OCI-M1 (cell line): ENCODE results near the gene TBX18.

Source experiments
- DNase-seq: peaks from one replicate; lab custom pipeline; 2025; lab: John Stamatoyannopoulos, UW

The TBX18 gene

GRCh38 chr6:84764332-84765049 lies at the start of gene TBX18:
Gene TBX18 (minus strand): TSS chr6:84764598. CDS start chr6:84764181, 417 bp downstream.
- no peak for DNase-seq

- DNase-seq, result no peak
Observed at GRCh38 chr6:84811351-84811750, 47.0 kb upstream of the TBX18 start.

GRCh38 chr6:84809455-84809854 lies 45.1 kb upstream of the TBX18 start:
- no peak for DNase-seq

GRCh38 chr6:84808491-84809061 lies 44.2 kb upstream of the TBX18 start:
- no peak for DNase-seq

GRCh38 chr6:84805145-84805544 lies 40.7 kb upstream of the TBX18 start:
- no peak for DNase-seq

GRCh38 chr6:84804720-84805119 lies 40.3 kb upstream of the TBX18 start:
- DNase-seq, result peak; percentile 23

GRCh38 chr6:84801250-84801649 lies 36.9 kb upstream of the TBX18 start:
- DNase-seq, result no peak

- no peak for DNase-seq
Observed at GRCh38 chr6:84798257-84798656, 33.9 kb upstream of the TBX18 start.

GRCh38 chr6:84796343-84796742 lies 31.9 kb upstream of the TBX18 start:
- no peak for DNase-seq

GRCh38 chr6:84791927-84792326 lies 27.5 kb upstream of the TBX18 start:
- no peak for DNase-seq

- peak; percentile 86 for DNase-seq
Observed at GRCh38 chr6:84791233-84791632, 26.8 kb upstream of the TBX18 start.

- DNase-seq, result peak; percentile 27
Observed at GRCh38 chr6:84789170-84789569, 24.8 kb upstream of the TBX18 start.

GRCh38 chr6:84788689-84789088 lies 24.3 kb upstream of the TBX18 start:
- DNase-seq, result peak; percentile 63

GRCh38 chr6:84785671-84786070 lies 21.3 kb upstream of the TBX18 start:
- DNase-seq, result no peak

- no peak for DNase-seq
Observed at GRCh38 chr6:84779917-84780316, 15.5 kb upstream of the TBX18 start.

GRCh38 chr6:84779380-84779779 lies 15.0 kb upstream of the TBX18 start:
- peak; percentile 18 for DNase-seq

GRCh38 chr6:84777888-84778287 lies 13.5 kb upstream of the TBX18 start:
- peak; percentile 24 for DNase-seq

- no peak for DNase-seq
Observed at GRCh38 chr6:84776392-84776791, 12.0 kb upstream of the TBX18 start.

- DNase-seq, result no peak
Observed at GRCh38 chr6:84775751-84776150, 11.4 kb upstream of the TBX18 start.

GRCh38 chr6:84774985-84775284 lies 10.5 kb upstream of the TBX18 start:
- no peak for DNase-seq

GRCh38 chr6:84774157-84774984 lies 10.0 kb upstream of the TBX18 start:
- no peak for DNase-seq

- DNase-seq, result no peak
Observed at GRCh38 chr6:84773431-84774156, 9.2 kb upstream of the TBX18 start.

- no peak for DNase-seq
Observed at GRCh38 chr6:84773133-84773430, 8.7 kb upstream of the TBX18 start.
